DOHH2 (cell line): ENCODE data around the gene PRDM10.
"Not testable (repeated sequence)": the region's sequence is repeated elsewhere in the genome, so short reads cannot be mapped to it uniquely, and the experiment has no call there.

Experiments
- H3F3A ChIP-seq: fragments of 200-600 bp; sonication (generic), shearing (Covaris generic); 2 replicates; pipeline ENCODE4 v1.6.0; 2016; ENCODE audit warnings: antibody characterized with exemption, mild to moderate bottlenecking; ENCODE audit not compliant: control insufficient read depth, insufficient read depth
- H3K27ac ChIP-seq: fragments of 200-600 bp; sonication (generic); 2 replicates; pipeline ENCODE4 v1.5.1; 2014; ENCODE audit warnings: low read depth, mild to moderate bottlenecking, low read length, moderate library complexity
- H3K27me3 ChIP-seq: fragments of 200-600 bp; sonication (generic); 2 replicates; pipeline ENCODE4 v1.6.1; 2014; ENCODE audit warnings: mild to moderate bottlenecking, low read length, mixed read lengths; ENCODE audit not compliant: control insufficient read depth
- H3K36me3 ChIP-seq: fragments of 200-600 bp; sonication (generic); 2 replicates; pipeline ENCODE4 v1.6.1; 2014; ENCODE audit warnings: mild to moderate bottlenecking, low read length, moderate library complexity, mixed read lengths; ENCODE audit not compliant: control insufficient read depth
- H3K4me1 ChIP-seq: fragments of 200-600 bp; sonication (generic); 2 replicates; pipeline ENCODE4 v1.6.1; 2014; ENCODE audit warnings: mild to moderate bottlenecking, low read length, mixed read lengths; ENCODE audit not compliant: control insufficient read depth
- H3K4me2 ChIP-seq: fragments of 200-600 bp; sonication (generic); 2 replicates; pipeline ENCODE4 v1.6.0; 2014; ENCODE audit warnings: mild to moderate bottlenecking, low read length, moderate library complexity
- H3K4me3 ChIP-seq: fragments of 200-600 bp; sonication (generic); 2 replicates; pipeline ENCODE4 v1.5.1; 2014; ENCODE audit warnings: mild to moderate bottlenecking, low read length, mixed read lengths
- H3K79me2 ChIP-seq: fragments of 200-600 bp; sonication (generic); 2 replicates; pipeline ENCODE4 v1.6.1; 2014; ENCODE audit warnings: mild to moderate bottlenecking, low read length, mixed read lengths; ENCODE audit not compliant: control insufficient read depth
- H3K9me2 ChIP-seq: fragments of 200-600 bp; sonication (generic); replicated peaks from 2 replicates; pipeline ENCODE4 v1.6.1; 2014; ENCODE audit warnings: mild to moderate bottlenecking, low read length, mixed read lengths; ENCODE audit not compliant: control insufficient read depth
- H3K9me3 ChIP-seq: fragments of 200-600 bp; sonication (generic); 2 replicates; pipeline ENCODE4 v1.6.1; 2014; ENCODE audit warnings: antibody characterized with exemption, low read length, mixed read lengths; ENCODE audit not compliant: control insufficient read depth, insufficient read depth
- H4K20me1 ChIP-seq: fragments of 200-600 bp; sonication (generic); 2 replicates; pipeline ENCODE4 v1.6.0; 2014; ENCODE audit warnings: low read depth, mild to moderate bottlenecking, antibody characterized with exemption, low read length, moderate library complexity; ENCODE audit not compliant: control insufficient read depth, insufficient read depth
- EZH2phosphoT487 ChIP-seq: fragments of 200-600 bp; sonication (generic); IDR thresholded peaks from 2 replicates; pipeline ENCODE4 v1.6.1; 2017; ENCODE audit warnings: borderline replicate concordance, mild to moderate bottlenecking, antibody characterized with exemption, low read length, moderate library complexity, mixed read lengths
- TF ChIP-seq, protein P1 (sequence below): fragments of 200-600 bp; sonication (generic); IDR thresholded peaks from one replicate; pipeline ENCODE4 v1.5.1; 2014; ENCODE audit warnings: antibody characterized with exemption, mild to moderate bottlenecking, low read depth, low read length; ENCODE audit not compliant: poor library complexity, severe bottlenecking

PRDM10 gene

DNA sequence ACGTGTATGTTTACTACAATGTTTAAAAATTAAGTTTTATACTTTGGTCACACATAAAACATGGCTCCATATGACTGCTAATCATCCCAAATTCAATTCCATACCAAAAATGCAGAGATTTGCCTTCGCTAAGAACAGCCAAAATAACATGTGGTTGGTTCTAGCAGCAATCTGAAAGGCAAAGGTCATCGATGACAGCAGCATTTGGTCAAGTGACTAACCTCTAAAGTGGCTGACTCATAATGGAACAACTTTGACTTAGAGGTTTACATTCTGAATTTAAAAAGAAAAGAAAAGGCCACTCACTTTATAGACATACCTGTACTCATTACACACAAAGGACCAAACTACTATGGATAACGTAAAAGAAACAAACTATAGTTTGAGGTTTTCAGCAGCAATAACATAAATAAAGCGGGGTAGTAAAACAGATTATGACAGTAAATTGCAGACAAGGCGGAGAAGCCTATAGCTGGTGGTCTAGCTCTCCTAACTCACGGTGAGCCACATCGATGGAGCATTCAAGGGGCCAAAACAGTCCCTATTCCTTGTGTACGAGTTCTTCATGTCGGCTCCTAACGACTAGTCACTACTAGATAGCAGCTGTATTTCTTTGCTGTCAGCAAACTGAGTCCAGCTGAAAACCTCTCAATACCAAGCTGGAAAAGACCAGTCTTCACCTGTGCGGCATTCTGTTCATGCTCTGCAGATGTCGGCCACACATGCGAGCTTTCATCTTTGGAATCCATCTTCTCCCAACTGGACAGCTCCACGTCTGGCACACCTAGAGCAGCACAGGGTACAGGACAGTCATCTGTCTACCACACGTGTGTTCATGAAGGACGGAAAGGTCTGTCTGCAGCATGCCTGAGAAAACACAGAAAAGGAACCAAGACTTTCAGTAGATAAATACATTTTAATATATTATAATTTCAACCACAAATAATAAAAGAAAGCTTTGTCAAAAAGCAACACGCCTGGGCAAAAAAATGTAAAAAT, 42.1 kb downstream of the PRDM10 start:
- Histone ChIP-seq H3K4me2 (peak overlapping the region; percentile 67), H3K79me2 (no peaks in the 10 kb centered on the region), H3K4me1 (peaks cover 73% of the 10 kb centered on the region)

DNA sequence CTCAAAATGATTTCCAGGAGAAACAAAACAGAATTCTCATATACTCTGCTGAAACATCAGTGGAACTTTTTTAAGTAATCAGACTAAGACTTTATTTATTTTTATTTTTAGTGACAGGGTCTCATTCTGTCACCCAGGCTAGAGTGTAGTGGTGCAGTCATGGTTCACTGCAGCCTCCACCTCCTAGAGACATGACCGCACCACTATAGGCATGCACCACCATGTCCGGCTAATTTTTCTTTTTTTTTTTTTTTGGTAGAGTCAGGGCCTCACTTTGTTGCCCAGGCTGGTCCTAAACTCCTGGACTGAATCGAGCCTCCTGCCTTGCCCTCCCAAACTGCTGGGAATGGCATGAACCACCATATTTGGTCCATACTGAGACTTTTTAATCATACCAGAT, 42.9 kb downstream of the PRDM10 start:
- H3F3A ChIP-seq = peaks cover 24% of the 10 kb centered on the region
- H3K4me2 ChIP-seq = peak overlapping the region; percentile 67

More for the DNA sequence above, 42.1 kb downstream of the PRDM10 start:
- Histone ChIP-seq H3K4me3 (peak overlapping the region; percentile 57), H3K27me3 (no peaks in the 10 kb centered on the region), H3K27ac (peak overlapping the region; percentile 49), H3K9me3 (no peaks in the 10 kb centered on the region), H3K9me2 (no peaks in the 10 kb centered on the region), H3K36me3 (no peaks in the 10 kb centered on the region), H3F3A (peaks cover 23% of the 10 kb centered on the region), H4K20me1 (no peaks in the 10 kb centered on the region)
- TF ChIP-seq, protein P1, sequence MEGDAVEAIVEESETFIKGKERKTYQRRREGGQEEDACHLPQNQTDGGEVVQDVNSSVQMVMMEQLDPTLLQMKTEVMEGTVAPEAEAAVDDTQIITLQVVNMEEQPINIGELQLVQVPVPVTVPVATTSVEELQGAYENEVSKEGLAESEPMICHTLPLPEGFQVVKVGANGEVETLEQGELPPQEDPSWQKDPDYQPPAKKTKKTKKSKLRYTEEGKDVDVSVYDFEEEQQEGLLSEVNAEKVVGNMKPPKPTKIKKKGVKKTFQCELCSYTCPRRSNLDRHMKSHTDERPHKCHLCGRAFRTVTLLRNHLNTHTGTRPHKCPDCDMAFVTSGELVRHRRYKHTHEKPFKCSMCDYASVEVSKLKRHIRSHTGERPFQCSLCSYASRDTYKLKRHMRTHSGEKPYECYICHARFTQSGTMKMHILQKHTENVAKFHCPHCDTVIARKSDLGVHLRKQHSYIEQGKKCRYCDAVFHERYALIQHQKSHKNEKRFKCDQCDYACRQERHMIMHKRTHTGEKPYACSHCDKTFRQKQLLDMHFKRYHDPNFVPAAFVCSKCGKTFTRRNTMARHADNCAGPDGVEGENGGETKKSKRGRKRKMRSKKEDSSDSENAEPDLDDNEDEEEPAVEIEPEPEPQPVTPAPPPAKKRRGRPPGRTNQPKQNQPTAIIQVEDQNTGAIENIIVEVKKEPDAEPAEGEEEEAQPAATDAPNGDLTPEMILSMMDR = no peak
- no peak for TF ChIP-seq EZH2phosphoT487

DNA sequence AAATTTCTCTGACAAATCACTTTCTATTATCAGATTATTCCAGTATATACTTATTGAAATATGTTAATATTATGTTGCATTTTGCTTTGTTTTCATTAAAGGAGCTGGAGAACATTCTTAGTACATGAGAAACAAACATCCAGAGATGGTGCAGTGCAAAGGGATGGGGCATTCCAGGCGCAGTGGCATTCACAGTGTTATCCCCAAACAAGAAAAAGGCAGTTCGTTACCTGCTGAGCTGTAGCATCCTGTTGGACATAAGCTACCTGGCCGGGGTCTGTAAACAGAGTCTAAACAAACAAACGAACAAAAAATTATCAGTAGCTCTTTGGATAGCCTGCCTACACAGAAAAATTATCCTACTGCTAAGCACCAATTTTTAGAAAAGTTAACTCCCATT, 47.4 kb downstream of the PRDM10 start:
- no peak for TF ChIP-seq EZH2phosphoT487
- TF ChIP-seq, protein P1 = no peak

More for the DNA sequence above, 42.9 kb downstream of the PRDM10 start:
- no peaks in the 10 kb centered on the region for H3K36me3 ChIP-seq
- no peaks in the 10 kb centered on the region for H3K9me3 ChIP-seq
- H3K9me2 ChIP-seq = no peaks in the 10 kb centered on the region
- peak overlapping the region; percentile 49 for H3K27ac ChIP-seq
- peaks cover 66% of the 10 kb centered on the region for H3K4me1 ChIP-seq
- no peaks in the 10 kb centered on the region for H4K20me1 ChIP-seq
- TF ChIP-seq, protein P1 = no peak
- TF ChIP-seq EZH2phosphoT487 = no peak
- H3K79me2 ChIP-seq = no peaks in the 10 kb centered on the region
- H3K4me3 ChIP-seq = peak overlapping the region; percentile 57
- no peaks in the 10 kb centered on the region for H3K27me3 ChIP-seq

DNA sequence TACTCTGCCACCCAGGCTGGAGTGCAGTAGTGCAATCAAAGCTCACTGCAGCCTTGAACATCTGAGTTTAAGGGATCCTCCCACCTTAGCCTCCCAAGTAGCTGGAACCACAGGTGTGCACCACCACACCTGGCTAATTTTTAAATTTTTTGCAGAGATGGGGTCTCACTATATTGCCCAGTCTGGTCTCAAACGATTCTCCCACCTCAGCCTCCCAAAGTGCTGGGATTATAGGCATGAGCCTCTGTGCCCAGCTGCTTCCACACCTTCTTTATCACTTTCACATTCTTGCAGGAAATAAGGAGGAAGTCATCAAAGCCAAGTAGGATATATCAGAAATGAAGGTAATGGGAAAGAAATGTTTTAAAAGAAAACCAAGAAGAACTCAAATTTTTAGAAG, 47.9 kb downstream of the PRDM10 start:
- not testable (repeated sequence) for H3K36me3 ChIP-seq, H4K20me1 ChIP-seq, H3K79me2 ChIP-seq, H3K4me2 ChIP-seq, H3K27me3 ChIP-seq, H3K4me3 ChIP-seq, H3K27ac ChIP-seq, H3K9me2 ChIP-seq, H3K9me3 ChIP-seq
- Histone ChIP-seq H3K4me1 (peaks cover 50% of the 10 kb centered on the region), H3F3A (peaks cover 34% of the 10 kb centered on the region)

More for the DNA sequence above, 47.4 kb downstream of the PRDM10 start:
- Histone ChIP-seq H3K9me2 (no peaks in the 10 kb centered on the region), H3K4me2 (no peak overlapping the region), H3K79me2 (no peaks in the 10 kb centered on the region), H3K4me1 (peaks cover 50% of the 10 kb centered on the region), H3K4me3 (no peak overlapping the region), H3K27ac (no peak overlapping the region), H3K27me3 (no peaks in the 10 kb centered on the region), H3F3A (peaks cover 33% of the 10 kb centered on the region), H4K20me1 (no peaks in the 10 kb centered on the region), H3K36me3 (no peaks in the 10 kb centered on the region), H3K9me3 (no peaks in the 10 kb centered on the region)
